Gastroesophageal sphincter (tissue), 4 donors: ENCODE measurements around the gene SHISA7. TPM values are rescaled to one million over a fixed set of nuclear protein-coding genes. Genes with fewer than 3 reads are reported as not detected.

ENCODE experiments used
- ATAC-seq: fragments of 150-250 bp; one replicate; pipeline ENCODE4 v1.9.1; 2016; ENCODE audit warnings: mild to moderate bottlenecking, moderate library complexity
- H3K27ac ChIP-seq, 4 donors: fragments of 200-600 bp; sonication (generic) in 3 of 4; 1 replicate in 3 of 4; 2 replicates in 1 of 4; pipeline ENCODE4 v1.5.1; 2016 to 2019
- H3K27me3 ChIP-seq: fragments of 200-600 bp; sonication (generic); one replicate; pipeline ENCODE4 v1.5.1; 2019
- H3K36me3 ChIP-seq, 2 donors: fragments of 200-600 bp; sonication (generic); one replicate each; pipeline ENCODE4 v1.5.1; 2019; ENCODE audit warnings: control low read depth in 1 of 2
- H3K4me1 ChIP-seq, 3 donors: fragments of 200-600 bp; sonication (generic); 1 replicate in 2 of 3; 2 replicates in 1 of 3; pipeline ENCODE4 v1.5.1; 2016 to 2019; ENCODE audit warnings: control low read depth in 2 of 3
- H3K4me3 ChIP-seq, 2 donors: fragments of 200-600 bp; sonication (generic); one replicate each; pipeline ENCODE4 v1.5.1; 2019; ENCODE audit warnings: mild to moderate bottlenecking in 1 of 2, moderate library complexity in 1 of 2
- H3K9me3 ChIP-seq, 3 donors: fragments of 200-600 bp; sonication (generic); one replicate each; pipeline ENCODE4 v1.5.1; 2017 to 2019; ENCODE audit warnings: control low read depth in 2 of 3
- CTCF ChIP-seq, 4 experiments: fragments of 200-600 bp in 2 of 4; fragments of 450-650 bp in 2 of 4; sonication (generic) in 1 of 4; IDR thresholded peaks; one replicate each; pipeline ENCODE4 v1.5.1; 2017 to 2019; ENCODE audit warnings: antibody characterized with exemption in 4 of 4, mild to moderate bottlenecking in 2 of 4, moderate library complexity in 2 of 4
- EP300 ChIP-seq: sonication (generic); formaldehyde crosslinking; IDR thresholded peaks from one replicate; pipeline ENCODE4 v1.6.1; 2017; ENCODE audit warnings: antibody characterized with exemption, mild to moderate bottlenecking
- POLR2A ChIP-seq, 2 donors: fragments of 450-650 bp; IDR thresholded peaks; one replicate each; pipeline ENCODE4 v1.6.1; 2017; ENCODE audit warnings: antibody characterized with exemption in 2 of 2, mild to moderate bottlenecking in 2 of 2, moderate library complexity in 1 of 2
- POLR2AphosphoS5 ChIP-seq: sonication (generic); formaldehyde crosslinking; IDR thresholded peaks from one replicate; pipeline ENCODE4 v1.6.1; 2017; ENCODE audit warnings: antibody characterized with exemption
- WGBS, 2 donors: methylation state at CpG; one replicate each; pipeline ENCODE4 v1.1.5; 2018; ENCODE audit warnings: low coverage in 1 of 2; 5-methylcytosine and 5-hydroxymethylcytosine counted together
- total RNA-seq, 4 donors: library from RNA; depleted of rRNA; stranded (reverse); fragments of >200 nt; gene quantifications; one replicate each; pipeline ENCODE4 v1.1.0, GENCODE V29; 2016

The SHISA7 gene
- total RNA-seq, 4 donors from 2014 or later = not detected

GRCh38 chr19:55482967-55483705 is 40.0 kb upstream of the SHISA7 start:
- no peak for ATAC-seq
- Histone ChIP-seq H3K27me3 (no peaks in the 10 kb centered on the region), H3K4me3 (no peak overlapping the region), H3K9me3 (no peaks in the 10 kb centered on the region), H3K4me1 (peaks cover 3 to 61% (median 43%) of the 10 kb centered on the region in 3 donors), H3K36me3 (peaks cover 0 to 39% of the 10 kb centered on the region in 2 donors), H3K27ac (no peak overlapping the region)
- 96% methylated on average over 15 of the region's 47 CpGs; no CpG with 5 or more reads in 1 of the 2 donors for WGBS, 2 donors
- TF ChIP-seq CTCF (IDR thresholded peaks at IDR 0.05) (no peak), EP300 (no peak), POLR2A (IDR thresholded peaks at IDR 0.05) (no peak), POLR2AphosphoS5 (no peak)

GRCh38 chr19:55482156-55482961 is 39.3 kb upstream of the SHISA7 start:
- Histone ChIP-seq H3K27ac (no peak overlapping the region), H3K27me3 (no peaks in the 10 kb centered on the region), H3K4me1 (peaks cover 3 to 61% (median 42%) of the 10 kb centered on the region in 3 donors), H3K36me3 (peaks cover 0 to 39% of the 10 kb centered on the region in 2 donors), H3K9me3 (no peaks in the 10 kb centered on the region), H3K4me3 (no peak overlapping the region)
- TF ChIP-seq POLR2A (IDR thresholded peaks at IDR 0.05) (no peak), CTCF (IDR thresholded peaks at IDR 0.05) (no peak), EP300 (no peak), POLR2AphosphoS5 (no peak)
- WGBS, 2 donors = 100% methylated on average over 4 of the region's 83 CpGs; no CpG with 5 or more reads in 1 of the 2 donors
- ATAC-seq = no peak

GRCh38 chr19:55481794-55482155 is 38.7 kb upstream of the SHISA7 start:
- no CpG with 5 or more reads among the region's 40 CpGs for WGBS, 2 donors
- ATAC-seq = no peak
- Histone ChIP-seq H3K27ac (no peak overlapping the region), H3K4me1 (peaks cover 3 to 60% (median 38%) of the 10 kb centered on the region in 3 donors), H3K27me3 (no peaks in the 10 kb centered on the region), H3K9me3 (no peaks in the 10 kb centered on the region), H3K4me3 (no peak overlapping the region), H3K36me3 (peaks cover 0 to 39% of the 10 kb centered on the region in 2 donors)
- TF ChIP-seq CTCF (IDR thresholded peaks at IDR 0.05) (no peak), POLR2A (IDR thresholded peaks at IDR 0.05) (no peak)

- 80% methylated on average over 4 of the region's 52 CpGs; no CpG with 5 or more reads in 1 of the 2 donors for WGBS, 2 donors
- Histone ChIP-seq H3K4me1 (peaks cover 3 to 55% (median 33%) of the 10 kb centered on the region in 3 donors), H3K27me3 (no peaks in the 10 kb centered on the region), H3K9me3 (no peaks in the 10 kb centered on the region), H3K36me3 (peaks cover 0 to 39% of the 10 kb centered on the region in 2 donors), H3K27ac (no peak overlapping the region), H3K4me3 (no peak overlapping the region)
- no peak for ATAC-seq
- no peak for TF ChIP-seq CTCF (IDR thresholded peaks at IDR 0.05)
- TF ChIP-seq POLR2A (IDR thresholded peaks at IDR 0.05) = no peak
- TF ChIP-seq EP300 = no peak
- no peak for TF ChIP-seq POLR2AphosphoS5
These were observed 38.2 kb upstream of the SHISA7 start for GRCh38 chr19:55481148-55481793.
